ENCODE results near the gene RCVRN.

RCVRN gene

GRCh38 chr17:9944704-9945103 is 39.6 kb upstream of the RCVRN start (continued):
- no peak for TF ChIP-seq REST (tag by site-specific recombination; IDR thresholded peaks at IDR 0.05)
- no peak for TF ChIP-seq GLI4 (tag by site-specific recombination; IDR thresholded peaks at IDR 0.05)
- TF ChIP-seq ZNF561 (tag by site-specific recombination; IDR thresholded peaks at IDR 0.05; ENCODE audit: borderline replicate concordance), result no peak
- no peak for TF ChIP-seq ZNF600 (tag by site-specific recombination; IDR thresholded peaks at IDR 0.05)
- no peak for TF ChIP-seq ZNF416 (tag by site-specific recombination; IDR thresholded peaks at IDR 0.05)

- no peaks in the 10 kb centered on the region; the same call in 1 of the 2 replicates for H3K4me1 ChIP-seq (ENCODE audit: control insufficient read depth, insufficient read depth, low read length)
- no peaks in the 10 kb centered on the region for H3K36me3 ChIP-seq (ENCODE audit: control insufficient read depth in 2 of 2, insufficient read depth in 1 of 2, low read length in 2 of 2)
- CTCF ChIA-PET, result interaction anchor here (0.5 to 2.9 kb wide), 4 partner anchors 14 to 487 kb away, joined by 3 to 14 read pairs (median 4); no protein-coding TSS in a partner anchor
- no peak overlapping the region for H3K4me3 ChIP-seq (ENCODE audit: low read depth, low read length)
- no peaks in the 10 kb centered on the region; the same call in 1 of the 2 replicates for H3K9me3 ChIP-seq (ENCODE audit: control insufficient read depth, insufficient read depth, low read depth, low read length)
- H3K27ac ChIP-seq (ENCODE audit: extremely low read depth, low read depth, low read length), result no peak overlapping the region
- POLR2A ChIA-PET, result no interaction called here
- no peak for TF ChIP-seq ZSCAN18 (tag by site-specific recombination; IDR thresholded peaks at IDR 0.05)
- no peak for TF ChIP-seq ZNF530 (tag by site-specific recombination; IDR thresholded peaks at IDR 0.05; ENCODE audit: low read depth)
- TF ChIP-seq ZNF830 (tag by site-specific recombination; IDR thresholded peaks at IDR 0.05; ENCODE audit: low read depth), result no peak
- no peak for TF ChIP-seq ZSCAN30 (tag by site-specific recombination; IDR thresholded peaks at IDR 0.05)
- no peak for TF ChIP-seq ZBTB11 (tag by site-specific recombination; conservative IDR thresholded peaks at IDR 0.05; ENCODE audit: low read depth)
- TF ChIP-seq FEZF1 (tag by site-specific recombination; IDR thresholded peaks at IDR 0.05), result no peak
- TF ChIP-seq ZNF558 (tag by site-specific recombination; IDR thresholded peaks at IDR 0.05), result no peak
- no peak for TF ChIP-seq ZNF626 (tag by site-specific recombination; IDR thresholded peaks at IDR 0.05)
- no peak for TF ChIP-seq ZNF221 (tag by site-specific recombination; IDR thresholded peaks at IDR 0.05; ENCODE audit: borderline replicate concordance)
- no peak for TF ChIP-seq ZSCAN5A (tag by site-specific recombination; IDR thresholded peaks at IDR 0.05)
- no peak for TF ChIP-seq ZBTB10 (tag by site-specific recombination; IDR thresholded peaks at IDR 0.05)
- TF ChIP-seq TRIM28 (IDR thresholded peaks at IDR 0.05; ENCODE audit: borderline replicate concordance, low read length), result no peak
- no peak for TF ChIP-seq ZNF433 (tag by site-specific recombination; IDR thresholded peaks at IDR 0.05; ENCODE audit: low read depth)
- no peak for TF ChIP-seq ATF2 (tag by site-specific recombination; IDR thresholded peaks at IDR 0.05; ENCODE audit: low read depth)
- no peak for TF ChIP-seq GLI4 (tag by site-specific recombination; IDR thresholded peaks at IDR 0.05)
- no peak for TF ChIP-seq ZNF169 (tag by site-specific recombination; IDR thresholded peaks at IDR 0.05)
- TF ChIP-seq ZNF664 (tag by site-specific recombination; IDR thresholded peaks at IDR 0.05), result no peak
These were observed 38.3 kb upstream of the RCVRN start for GRCh38 chr17:9943343-9943742.
